ENCODE results near the gene AGBL1. TPM values are rescaled to one million over a fixed set of nuclear protein-coding genes. Genes with fewer than 3 reads are reported as not detected.

AGBL1 gene
- total and polyA plus RNA-seq, 2 donors (not counting 3 experiments of a cell fraction or from before 2014, with no cell fraction given) = not detected

DNA sequence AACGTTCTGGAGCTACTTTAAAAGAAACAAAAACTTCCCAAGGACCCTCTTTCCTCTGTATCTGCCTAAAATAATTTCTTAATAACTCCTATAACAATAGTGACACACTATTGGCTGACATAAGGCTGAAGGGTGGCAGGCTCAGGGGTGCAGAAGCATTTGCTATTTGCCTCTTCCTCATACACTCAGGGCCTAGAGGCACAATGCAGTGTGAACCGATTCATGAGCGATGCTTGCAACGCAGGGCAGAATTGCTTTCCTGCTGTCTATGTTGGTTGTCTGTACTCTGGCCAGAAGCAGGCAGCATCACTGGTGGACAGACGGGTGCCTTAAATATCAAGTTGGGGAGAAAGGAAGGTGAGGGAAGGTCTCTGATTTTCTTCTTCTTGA is 157.4 kb downstream of the AGBL1 start:
- Histone ChIP-seq H3K4me3 (replicated peaks in 1 of 3; ENCODE audit: insufficient read depth in 1 of 3, low read depth in 1 of 3, low read length in 3 of 3) (no peak overlapping the region), H3K4me2 (ENCODE audit: insufficient read depth, low read length) (no peak overlapping the region), H3K36me3 (ENCODE audit: control insufficient read depth in 2 of 2, extremely low read depth in 1 of 2, insufficient read depth in 2 of 2, low read length in 2 of 2) (no peaks in the 10 kb centered on the region), H3K27me3 (ENCODE audit: control insufficient read depth in 2 of 2, insufficient read depth in 2 of 2, low read length in 2 of 2) (no peaks in the 10 kb centered on the region), H3K79me2 (ENCODE audit: control insufficient read depth, insufficient read depth, low read length) (no peaks in the 10 kb centered on the region), H4K20me1 (replicated peaks; ENCODE audit: control insufficient read depth, extremely low read depth, insufficient read depth, low read length) (no peaks in the 10 kb centered on the region), H2AFZ (ENCODE audit: low read depth, low read length) (no peak overlapping the region), H3K9me3 (replicated peaks; ENCODE audit: control insufficient read depth, insufficient read depth, low read length) (no peaks in the 10 kb centered on the region), H3K9ac (replicated peaks; ENCODE audit: extremely low read depth, insufficient read depth, low read length) (no peak overlapping the region), H3K9me1 (replicated peaks; ENCODE audit: control insufficient read depth, extremely low read depth, insufficient read depth, low read length) (no peaks in the 10 kb centered on the region), H3K4me1 (ENCODE audit: control insufficient read depth, extremely low read depth, insufficient read depth, low read length) (no peaks in the 10 kb centered on the region), H3K27ac (ENCODE audit: insufficient read depth, low read depth, low read length) (no peak overlapping the region)
- DNase-seq (ENCODE audit: low read depth, low spot score) = no peak
- intact Hi-C loops (cut with micrococcal nuclease) = no loop called here
- FAIRE-seq = no peak
- ChIA-PET CTCF (no interaction called here), POLR2A (no interaction called here)
- no peak for TF ChIP-seq FOS (IDR thresholded peaks at IDR 0.05; ENCODE audit: borderline replicate concordance, insufficient read depth, low read length)
- TF ChIP-seq JUN (IDR thresholded peaks at IDR 0.05; ENCODE audit: borderline replicate concordance, insufficient read depth, insufficient read length, low read depth) = no peak
- no peak for TF ChIP-seq POLR2A (IDR thresholded peaks at IDR 0.05; ENCODE audit: low read depth, low read length)
- no peak for TF ChIP-seq MYC (IDR thresholded peaks at IDR 0.05; ENCODE audit: low read depth, low read length)
- TF ChIP-seq, protein P1, sequence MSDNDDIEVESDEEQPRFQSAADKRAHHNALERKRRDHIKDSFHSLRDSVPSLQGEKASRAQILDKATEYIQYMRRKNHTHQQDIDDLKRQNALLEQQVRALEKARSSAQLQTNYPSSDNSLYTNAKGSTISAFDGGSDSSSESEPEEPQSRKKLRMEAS (IDR thresholded peaks at IDR 0.05; ENCODE audit: insufficient read depth, insufficient read length) = no peak
- no peak for TF ChIP-seq GATA2 (IDR thresholded peaks at IDR 0.05; ENCODE audit: insufficient read depth, insufficient read length, low read depth, low read length)
- no peak for TF ChIP-seq EZH2 (IDR thresholded peaks at IDR 0.05; ENCODE audit: borderline replicate concordance, low read depth, low read length, severe bottlenecking)
- TF ChIP-seq, protein P2, sequence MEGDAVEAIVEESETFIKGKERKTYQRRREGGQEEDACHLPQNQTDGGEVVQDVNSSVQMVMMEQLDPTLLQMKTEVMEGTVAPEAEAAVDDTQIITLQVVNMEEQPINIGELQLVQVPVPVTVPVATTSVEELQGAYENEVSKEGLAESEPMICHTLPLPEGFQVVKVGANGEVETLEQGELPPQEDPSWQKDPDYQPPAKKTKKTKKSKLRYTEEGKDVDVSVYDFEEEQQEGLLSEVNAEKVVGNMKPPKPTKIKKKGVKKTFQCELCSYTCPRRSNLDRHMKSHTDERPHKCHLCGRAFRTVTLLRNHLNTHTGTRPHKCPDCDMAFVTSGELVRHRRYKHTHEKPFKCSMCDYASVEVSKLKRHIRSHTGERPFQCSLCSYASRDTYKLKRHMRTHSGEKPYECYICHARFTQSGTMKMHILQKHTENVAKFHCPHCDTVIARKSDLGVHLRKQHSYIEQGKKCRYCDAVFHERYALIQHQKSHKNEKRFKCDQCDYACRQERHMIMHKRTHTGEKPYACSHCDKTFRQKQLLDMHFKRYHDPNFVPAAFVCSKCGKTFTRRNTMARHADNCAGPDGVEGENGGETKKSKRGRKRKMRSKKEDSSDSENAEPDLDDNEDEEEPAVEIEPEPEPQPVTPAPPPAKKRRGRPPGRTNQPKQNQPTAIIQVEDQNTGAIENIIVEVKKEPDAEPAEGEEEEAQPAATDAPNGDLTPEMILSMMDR (IDR thresholded peaks at IDR 0.05; ENCODE audit: extremely low read depth in 1 of 2, insufficient read depth in 1 of 2, low read depth in 1 of 2, low read length in 2 of 2) = no peak
- no peak for TF ChIP-seq POLR2AphosphoS5 (IDR thresholded peaks at IDR 0.05; ENCODE audit: insufficient read depth, low read depth, low read length)
- no TSS peak for BruUV-seq (replicated peaks)
- dilution Hi-C loops (cut with MboI; ENCODE audit: extremely low pct_ligation_motif_present, low sequenced_read_pairs) = no loop called here

All from endothelial cell of umbilical vein (primary cell).